ENCODE measurements around the gene TEX22.
A peak's percentile ranks its signal among the peaks of the same experiment; 100 is the strongest.

TEX22 gene

GRCh38 chr14:105447651-105448640, 49.6 kb downstream of the TEX22 start:
- TF ChIP-seq EP300 (IDR thresholded peaks at IDR 0.05; ENCODE audit: borderline replicate concordance) = no peak
- no peak for TF ChIP-seq TEAD4 (IDR thresholded peaks at IDR 0.05)
- TF ChIP-seq TAF1 (IDR thresholded peaks at IDR 0.05; ENCODE audit: low read depth) = no peak
- no peak for TF ChIP-seq NFIC (IDR thresholded peaks at IDR 0.05)
- TF ChIP-seq CEBPB (IDR thresholded peaks at IDR 0.05) = no peak
- no peak for TF ChIP-seq CREB1 (IDR thresholded peaks at IDR 0.05; ENCODE audit: low read depth)
- no peak for TF ChIP-seq EGR1 (IDR thresholded peaks at IDR 0.05)

GRCh38 chr14:105448706-105449111, 50.4 kb downstream of the TEX22 start:
- TF ChIP-seq RAD21 (IDR thresholded peaks at IDR 0.05; ENCODE audit: low read depth) (peak; percentile 65), NFIC (IDR thresholded peaks at IDR 0.05) (0 out of 2 replicates have a peak, but pooled peaks have one; percentile 21), ZBTB7A (IDR thresholded peaks at IDR 0.05; ENCODE audit: low read depth) (no peak), YY1 (IDR thresholded peaks at IDR 0.05; ENCODE audit: low read depth) (0 out of 2 replicates have a peak, but pooled peaks have one; percentile 48), REST (IDR thresholded peaks at IDR 0.05; ENCODE audit: low read depth) (no peak)

- TF ChIP-seq MAX (IDR thresholded peaks at IDR 0.05) (no peak), USF1 (IDR thresholded peaks at IDR 0.05) (no peak), NFIC (IDR thresholded peaks at IDR 0.05) (no peak), TAF1 (IDR thresholded peaks at IDR 0.05; ENCODE audit: low read depth) (no peak), RAD21 (IDR thresholded peaks at IDR 0.05; ENCODE audit: low read depth) (no peak), TCF12 (IDR thresholded peaks at IDR 0.05; ENCODE audit: low read depth) (no peak), CEBPB (IDR thresholded peaks at IDR 0.05) (no peak), EGR1 (IDR thresholded peaks at IDR 0.05) (no peak), TEAD4 (IDR thresholded peaks at IDR 0.05) (no peak), ZBTB7A (IDR thresholded peaks at IDR 0.05; ENCODE audit: low read depth) (no peak), REST (IDR thresholded peaks at IDR 0.05; ENCODE audit: low read depth) (no peak), CREB1 (IDR thresholded peaks at IDR 0.05; ENCODE audit: low read depth) (no peak), YY1 (IDR thresholded peaks at IDR 0.05; ENCODE audit: low read depth) (no peak), FOXM1 (IDR thresholded peaks at IDR 0.05; ENCODE audit: borderline replicate concordance, low read depth) (no peak), EP300 (IDR thresholded peaks at IDR 0.05; ENCODE audit: borderline replicate concordance) (no peak)
Measured at GRCh38 chr14:105449276-105450122, 51.2 kb downstream of the TEX22 start.

- TF ChIP-seq CEBPB (IDR thresholded peaks at IDR 0.05) (no peak), USF1 (IDR thresholded peaks at IDR 0.05) (no peak), TAF1 (IDR thresholded peaks at IDR 0.05; ENCODE audit: low read depth) (no peak), YY1 (IDR thresholded peaks at IDR 0.05; ENCODE audit: low read depth) (no peak)
Measured at GRCh38 chr14:105450123-105450505, 51.8 kb downstream of the TEX22 start.

- no peak for TF ChIP-seq NFIC (IDR thresholded peaks at IDR 0.05)
- TF ChIP-seq USF1 (IDR thresholded peaks at IDR 0.05) = no peak
- TF ChIP-seq EGR1 (IDR thresholded peaks at IDR 0.05) = no peak
- TF ChIP-seq RAD21 (IDR thresholded peaks at IDR 0.05; ENCODE audit: low read depth) = no peak
- no peak for TF ChIP-seq CEBPB (IDR thresholded peaks at IDR 0.05)
- TF ChIP-seq EP300 (IDR thresholded peaks at IDR 0.05; ENCODE audit: borderline replicate concordance) = no peak
- no peak for TF ChIP-seq TEAD4 (IDR thresholded peaks at IDR 0.05)
- no peak for TF ChIP-seq ZBTB7A (IDR thresholded peaks at IDR 0.05; ENCODE audit: low read depth)
- no peak for TF ChIP-seq MAX (IDR thresholded peaks at IDR 0.05)
- TF ChIP-seq TCF12 (IDR thresholded peaks at IDR 0.05; ENCODE audit: low read depth) = no peak
Measured at GRCh38 chr14:105450864-105451720, 52.8 kb downstream of the TEX22 start.
